H1 (cell line): ENCODE measurements around the gene CHAD. TPM values are rescaled to one million over a fixed set of nuclear protein-coding genes. Genes with fewer than 3 reads are reported as not detected.

ENCODE experiments used
- CHD1 ChIP-seq: IDR thresholded peaks from 2 replicates; pipeline ENCODE4 v1.6.1; 2012; ENCODE audit warnings: low read depth, low read length, improper control_type of control experiment
- EGR1 ChIP-seq: IDR thresholded peaks from 2 replicates; pipeline ENCODE4 v1.6.1; 2011; ENCODE audit warnings: low read depth, low read length, borderline replicate concordance
- HDAC2 ChIP-seq, 2 experiments: fragments of 300-600 bp in 1 of 2; sonication (generic) in 1 of 2; IDR thresholded peaks; 2 replicates each; pipeline ENCODE4 v1.6.1; 2011 to 2012; ENCODE audit warnings: low read depth in 2 of 2, low read length in 2 of 2, mild to moderate bottlenecking in 2 of 2, moderate library complexity in 2 of 2, borderline replicate concordance in 1 of 2, inconsistent platforms in 1 of 2
- PHF8 ChIP-seq: fragments of 200-600 bp; sonication (generic); conservative IDR thresholded peaks from 2 replicates; pipeline ENCODE4 v1.7.1; 2012; ENCODE audit warnings: low read depth, mild to moderate bottlenecking, inconsistent platforms, low read length, moderate library complexity
- SUZ12 ChIP-seq: fragments of 200-600 bp; sonication (generic); IDR thresholded peaks from 2 replicates; pipeline ENCODE4 v1.6.1; 2012; ENCODE audit warnings: mild to moderate bottlenecking, inconsistent platforms, low read length, moderate library complexity, mixed read lengths
- polyA plus RNA-seq, 7 experiments: library from polyadenylated mRNA; depleted of rRNA in 3 of 7; stranded (reverse) in 5 of 7; unstranded in 2 of 7; fragments of >200 nt in 5 of 7; fragments of 200-250 nt in 2 of 7; gene quantifications; 1 replicate in 5 of 7; 2 replicates in 1 of 7; 4 replicates in 1 of 7; pipeline versions ENCODE4 v1.2.1 to v1.2.3, GENCODE V29; 2011 to 2013; ENCODE audit warnings: missing spikeins in 2 of 7, mixed read lengths in 2 of 7
- total RNA-seq: library from RNA; stranded (reverse); fragmentation: NEBNext Ultra II Directional; extraction: Animal tissue kit (Norgen Biotek cat#: 25700); gene quantifications from 2 replicates; pipeline ENCODE4 v1.2.1, GENCODE V29; 2021

CHAD gene
- total and polyA plus RNA-seq, 2 of the 8 experiments (the other 6 are each of a cell fraction or from before 2014, with no cell fraction given) = 0.03 TPM; not detected in 1

DNA sequence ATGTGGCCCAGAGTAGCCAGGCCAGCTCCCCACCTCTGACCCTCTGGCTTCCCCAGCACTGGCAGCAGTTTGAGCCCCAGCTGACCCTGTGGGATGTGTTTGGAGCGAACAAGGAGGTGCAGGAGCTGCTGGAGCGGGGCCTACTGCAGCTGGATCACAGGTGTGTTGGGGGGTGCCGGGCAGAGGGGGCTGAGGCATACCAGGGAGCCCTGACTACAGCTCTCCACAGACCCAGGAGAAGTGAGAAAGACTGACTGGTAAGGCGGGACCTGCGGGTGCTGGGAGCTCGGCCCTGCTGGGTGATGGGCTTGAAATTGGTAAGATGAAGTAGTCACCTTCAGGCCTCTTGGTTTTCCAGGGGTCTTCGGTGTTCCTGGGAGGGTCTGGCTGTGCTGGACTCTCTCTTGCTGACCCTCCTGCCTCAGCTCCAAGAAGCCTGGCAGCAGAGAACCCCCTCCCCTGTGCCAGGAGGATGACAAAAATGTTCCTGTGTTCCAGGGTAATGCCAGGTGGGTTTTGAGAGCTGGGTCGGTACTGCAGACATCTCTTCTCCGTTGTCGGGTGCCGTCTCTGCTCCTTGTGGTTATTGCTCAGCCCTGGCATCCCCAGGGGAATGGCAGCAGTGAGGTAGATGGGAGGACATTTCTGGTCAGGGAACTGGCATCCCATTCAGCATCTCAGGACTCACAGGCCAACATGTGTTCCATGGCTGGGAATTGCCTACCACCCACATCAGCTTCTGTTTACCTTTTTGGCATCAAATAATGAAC, 15.9 kb upstream of the CHAD start (continued):
- no peak for TF ChIP-seq HDAC2 (IDR thresholded peaks at IDR 0.05; ENCODE audit: borderline replicate concordance in 1 of 2, low read depth in 2 of 2, low read length in 2 of 2)
- TF ChIP-seq EGR1 = no peak
- no peak for TF ChIP-seq SUZ12
- TF ChIP-seq PHF8 = no peak
- TF ChIP-seq CHD1 = no peak
